Astrocyte of the cerebellum (primary cell): ENCODE results near the gene THSD7B.
"Not testable (repeated sequence)": the region's sequence is repeated elsewhere in the genome, so short reads cannot be mapped to it uniquely, and the experiment has no call there.

ENCODE experiments used
- DNase-seq: peaks from one replicate; pipeline ENCODE4 v3.0.0-alpha.2; 2011; ENCODE audit warnings: low read depth
- H3K4me3 ChIP-seq: 2 replicates; pipeline ENCODE4 v1.5.1; 2011; ENCODE audit warnings: mild to moderate bottlenecking, low read depth, low read length, moderate library complexity
- in situ Hi-C: cut with HindIII; loops from 2 replicates; pipeline ENCODE4 v1.10.0; 2017; ENCODE audit warnings: low sequenced_read_pairs
- TF ChIP-seq, protein P1 (sequence below): IDR thresholded peaks from 2 replicates; pipeline ENCODE4 v1.5.1; 2012; ENCODE audit warnings: low read length, low read depth, moderate library complexity, mild to moderate bottlenecking; ENCODE audit errors: missing control alignments

Gene THSD7B

GRCh38 chr2:137689549-137689948 lies 924.2 kb downstream of the THSD7B start:
- TF ChIP-seq, protein P1, sequence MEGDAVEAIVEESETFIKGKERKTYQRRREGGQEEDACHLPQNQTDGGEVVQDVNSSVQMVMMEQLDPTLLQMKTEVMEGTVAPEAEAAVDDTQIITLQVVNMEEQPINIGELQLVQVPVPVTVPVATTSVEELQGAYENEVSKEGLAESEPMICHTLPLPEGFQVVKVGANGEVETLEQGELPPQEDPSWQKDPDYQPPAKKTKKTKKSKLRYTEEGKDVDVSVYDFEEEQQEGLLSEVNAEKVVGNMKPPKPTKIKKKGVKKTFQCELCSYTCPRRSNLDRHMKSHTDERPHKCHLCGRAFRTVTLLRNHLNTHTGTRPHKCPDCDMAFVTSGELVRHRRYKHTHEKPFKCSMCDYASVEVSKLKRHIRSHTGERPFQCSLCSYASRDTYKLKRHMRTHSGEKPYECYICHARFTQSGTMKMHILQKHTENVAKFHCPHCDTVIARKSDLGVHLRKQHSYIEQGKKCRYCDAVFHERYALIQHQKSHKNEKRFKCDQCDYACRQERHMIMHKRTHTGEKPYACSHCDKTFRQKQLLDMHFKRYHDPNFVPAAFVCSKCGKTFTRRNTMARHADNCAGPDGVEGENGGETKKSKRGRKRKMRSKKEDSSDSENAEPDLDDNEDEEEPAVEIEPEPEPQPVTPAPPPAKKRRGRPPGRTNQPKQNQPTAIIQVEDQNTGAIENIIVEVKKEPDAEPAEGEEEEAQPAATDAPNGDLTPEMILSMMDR, result no peak
- in situ Hi-C loops, result no loop called here
- no peak for DNase-seq
- H3K4me3 ChIP-seq, result no peak overlapping the region

DNA sequence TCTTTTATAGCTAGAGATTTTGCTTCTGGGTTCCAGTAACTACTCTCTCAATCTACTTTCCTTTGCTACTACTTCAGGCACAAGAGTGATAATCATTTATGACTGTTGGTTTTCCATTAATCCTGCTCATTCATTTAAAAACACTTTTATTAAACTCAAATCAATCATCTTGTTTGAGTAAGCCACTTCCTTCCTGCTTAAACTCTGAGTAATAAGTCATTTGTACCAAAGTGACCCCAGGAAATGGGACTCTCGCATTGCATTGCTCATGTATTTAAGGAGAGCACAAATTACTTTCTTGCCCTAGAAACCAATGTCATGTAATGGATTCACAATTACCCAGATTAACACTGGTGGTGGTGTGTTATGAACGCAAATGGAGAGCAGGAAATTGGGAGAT lies 928.2 kb downstream of the THSD7B start:
- TF ChIP-seq, protein P1, result no peak
- in situ Hi-C loops, result no loop called here
- no peak for DNase-seq
- no peak overlapping the region for H3K4me3 ChIP-seq

DNA sequence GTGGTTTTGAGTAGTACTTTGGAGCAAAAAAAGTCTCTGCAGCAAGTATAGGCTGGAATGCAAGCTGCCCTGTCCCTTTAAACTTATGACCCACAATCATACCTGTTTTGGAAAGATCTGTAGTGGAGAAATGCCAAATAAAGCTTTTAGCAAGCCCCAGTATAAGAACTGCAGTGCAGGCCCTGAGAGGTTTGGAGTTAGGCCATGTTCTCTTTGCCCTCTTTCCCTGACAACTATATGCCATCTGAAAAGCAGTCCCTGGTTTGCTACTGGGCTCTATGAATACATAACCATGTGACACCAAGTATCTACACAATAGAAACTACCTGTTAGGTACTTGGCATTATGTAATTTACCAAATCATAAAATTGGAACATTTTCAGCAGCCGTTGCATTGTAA lies 931.6 kb downstream of the THSD7B start:
- TF ChIP-seq, protein P1, result no peak
- no peak overlapping the region for H3K4me3 ChIP-seq
- in situ Hi-C loops, result no loop called here
- no peak for DNase-seq

DNA sequence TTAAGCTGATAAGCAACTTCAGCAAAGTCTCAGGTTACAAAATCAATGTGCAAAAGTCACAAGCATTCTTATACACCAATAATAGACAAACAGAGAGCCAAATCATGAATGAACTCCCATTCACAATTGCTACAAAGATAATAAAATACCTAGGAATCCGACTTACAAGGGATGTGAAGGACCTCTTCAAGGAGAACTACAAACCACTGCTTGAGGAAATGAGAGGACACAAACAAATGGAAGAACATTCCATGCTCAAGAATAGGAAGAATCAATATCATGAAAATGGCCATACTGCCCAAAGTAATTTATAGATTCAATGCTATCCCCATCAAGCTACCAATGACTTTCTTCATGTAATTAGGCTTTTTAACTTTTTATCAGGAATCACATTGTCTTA lies 934.9 kb downstream of the THSD7B start:
- DNase-seq, in situ Hi-C loops: not testable (repeated sequence)

GRCh38 chr2:137700681-137701080 lies 935.3 kb downstream of the THSD7B start:
- H3K4me3 ChIP-seq, result no peak overlapping the region
- TF ChIP-seq, protein P1, result no peak
- no peak for DNase-seq
- in situ Hi-C loops, result no loop called here

More for the DNA sequence above, 934.9 kb downstream of the THSD7B start:
- not testable (repeated sequence) for H3K4me3 ChIP-seq

GRCh38 chr2:137705296-137705695 lies 940.0 kb downstream of the THSD7B start:
- DNase-seq, result no peak
- TF ChIP-seq, protein P1, result no peak
- no peak overlapping the region for H3K4me3 ChIP-seq
- in situ Hi-C loops, result no loop called here

DNA sequence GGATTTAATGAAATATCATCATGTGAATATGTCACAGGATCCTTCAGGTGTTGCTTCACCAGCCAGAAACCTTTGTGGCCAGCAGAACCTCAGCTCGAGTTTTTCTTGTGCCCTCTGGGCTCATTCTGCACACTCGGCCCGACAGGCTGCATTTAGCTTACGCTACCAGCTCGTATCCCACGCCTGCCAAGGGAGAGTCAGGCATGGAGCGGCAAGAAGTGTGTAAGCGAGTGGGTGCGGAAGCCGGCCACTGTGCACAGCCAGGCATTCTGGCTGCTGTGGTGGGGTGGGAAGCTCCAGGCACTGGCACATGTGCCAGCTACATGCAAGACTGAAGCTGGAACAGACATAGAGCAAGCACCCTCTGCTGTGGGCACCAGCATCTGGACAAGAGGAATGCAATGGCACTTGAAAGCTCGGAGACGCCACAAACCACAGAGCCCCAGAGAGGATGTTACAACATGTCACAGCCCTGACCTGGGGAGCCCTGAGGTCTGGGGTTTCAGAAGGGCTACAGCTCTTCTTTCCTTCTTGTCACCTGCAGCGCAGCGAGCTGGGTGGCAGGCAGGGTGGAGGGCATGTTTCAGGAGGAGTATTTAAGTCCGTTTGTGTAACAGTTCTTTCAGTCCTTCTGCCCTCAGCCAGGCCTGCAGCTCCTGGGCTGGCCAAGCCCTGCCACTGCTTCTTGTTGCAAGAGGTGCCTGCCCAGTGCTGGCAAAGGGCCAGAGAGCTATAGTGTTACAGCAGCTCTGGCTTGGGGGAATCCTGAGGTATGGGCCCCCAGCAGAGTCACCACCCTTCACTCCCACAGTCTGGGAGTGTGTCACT lies 941.7 kb downstream of the THSD7B start:
- TF ChIP-seq, protein P1, result no peak
- in situ Hi-C loops, result no loop called here
- no peak for DNase-seq
- H3K4me3 ChIP-seq, result no peak overlapping the region
